BLaER1 (cell line): ENCODE results near the gene FAM227A.

Source experiments
- H3K27ac ChIP-seq: shearing (Covaris generic); formaldehyde crosslinking; 2 replicates; pipeline ENCODE4 v1.8.1; 2022
- H3K27me3 ChIP-seq: shearing (Covaris generic); formaldehyde crosslinking; 2 replicates; pipeline ENCODE4 v1.8.1; 2022
- H3K36me3 ChIP-seq: shearing (Covaris generic); formaldehyde crosslinking; 2 replicates; pipeline ENCODE4 v1.8.1; 2022
- H3K4me1 ChIP-seq: shearing (Covaris generic); formaldehyde crosslinking; 2 replicates; pipeline ENCODE4 v1.8.1; 2022
- H3K4me2 ChIP-seq: shearing (Covaris generic); formaldehyde crosslinking; 2 replicates; pipeline ENCODE4 v1.8.1; 2022
- H3K4me3 ChIP-seq: shearing (Covaris generic); formaldehyde crosslinking; 2 replicates; pipeline ENCODE4 v1.8.1; 2022
- H3K9ac ChIP-seq: shearing (Covaris generic); formaldehyde crosslinking; 2 replicates; pipeline ENCODE4 v1.8.1; 2022
- H3K9me3 ChIP-seq: shearing (Covaris generic); formaldehyde crosslinking; 2 replicates; pipeline ENCODE4 v1.8.1; 2022
- H4K20me1 ChIP-seq: shearing (Covaris generic); formaldehyde crosslinking; 2 replicates; pipeline ENCODE4 v1.8.1; 2022
- Cebpa-rat ChIP-seq: shearing (Covaris generic); IDR thresholded peaks from 2 replicates; pipeline ENCODE4 v1.8.1; 2022

FAM227A gene

DNA sequence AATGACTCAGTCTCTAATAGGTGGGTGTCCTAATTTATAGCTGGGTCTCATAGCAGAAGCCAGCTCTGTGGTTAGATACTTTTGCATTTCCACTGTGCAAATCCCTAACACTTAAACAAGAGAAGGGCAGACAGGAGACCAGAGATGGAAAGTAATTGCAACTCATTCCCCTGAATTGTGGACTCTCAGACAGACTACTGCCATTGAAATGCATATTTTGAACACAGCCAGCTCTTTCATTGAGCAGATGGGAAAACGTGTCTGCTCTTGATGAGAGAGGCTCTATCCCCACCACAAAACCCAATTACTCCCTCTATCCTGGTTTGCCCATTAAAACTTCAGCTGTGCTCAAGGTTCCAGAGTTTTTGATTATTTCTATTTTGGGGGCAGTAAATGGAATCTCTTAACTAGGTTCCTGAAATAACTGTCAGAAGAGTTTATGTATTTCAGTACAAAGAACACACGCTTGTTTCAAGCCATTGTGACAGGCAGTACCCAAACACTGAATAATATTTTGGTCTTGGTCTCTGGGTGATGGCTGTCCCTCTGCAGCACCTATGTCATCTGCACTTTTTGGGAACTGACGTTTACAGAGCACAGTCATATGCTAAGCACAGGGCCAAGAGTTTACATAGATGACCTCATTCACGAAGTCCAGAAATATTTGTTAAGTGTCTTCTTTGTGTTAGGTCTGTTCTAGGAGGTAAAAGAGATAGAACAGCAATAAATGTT, 41.7 kb downstream of the FAM227A start:
- no peaks in the 10 kb centered on the region for H3K4me1 ChIP-seq
- no peak overlapping the region for H3K4me2 ChIP-seq
- 0 out of 2 replicates have a peak, but pooled peaks cover 7% of the 10 kb centered on the region for H3K36me3 ChIP-seq
- TF ChIP-seq Cebpa-rat: no peak
- no peaks in the 10 kb centered on the region for H4K20me1 ChIP-seq
- H3K27me3 ChIP-seq: no peaks in the 10 kb centered on the region
- no peak overlapping the region for H3K9ac ChIP-seq
- H3K9me3 ChIP-seq: no peaks in the 10 kb centered on the region
- no peak overlapping the region for H3K4me3 ChIP-seq
- H3K27ac ChIP-seq: no peak overlapping the region

DNA sequence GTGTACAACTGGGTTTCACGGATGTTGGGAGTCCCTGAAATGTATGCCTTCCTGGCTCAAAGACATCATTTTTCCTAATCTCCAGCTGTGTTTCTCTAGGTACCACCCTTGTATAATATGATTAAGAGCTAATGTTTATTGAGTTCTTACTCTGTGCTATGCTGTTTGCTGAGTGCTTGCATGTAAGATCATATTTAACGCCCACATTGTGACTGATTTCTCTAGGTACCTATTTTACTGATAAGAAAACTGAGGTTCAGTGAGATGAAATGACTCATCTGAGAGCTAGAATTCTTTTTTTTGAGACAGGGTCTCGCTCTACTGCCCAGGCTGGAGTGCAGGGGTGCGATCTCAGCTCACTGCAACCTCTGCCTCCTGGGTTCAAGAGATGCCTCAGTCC, 42.6 kb downstream of the FAM227A start:
- Histone ChIP-seq H3K27me3 (no peaks in the 10 kb centered on the region), H3K4me3 (no peak overlapping the region), H3K27ac (no peak overlapping the region), H3K4me2 (no peak overlapping the region), H3K9ac (no peak overlapping the region), H3K4me1 (no peaks in the 10 kb centered on the region), H3K36me3 (0 out of 2 replicates have a peak, but pooled peaks cover 7% of the 10 kb centered on the region), H3K9me3 (no peaks in the 10 kb centered on the region), H4K20me1 (no peaks in the 10 kb centered on the region)
- no peak for TF ChIP-seq Cebpa-rat

DNA sequence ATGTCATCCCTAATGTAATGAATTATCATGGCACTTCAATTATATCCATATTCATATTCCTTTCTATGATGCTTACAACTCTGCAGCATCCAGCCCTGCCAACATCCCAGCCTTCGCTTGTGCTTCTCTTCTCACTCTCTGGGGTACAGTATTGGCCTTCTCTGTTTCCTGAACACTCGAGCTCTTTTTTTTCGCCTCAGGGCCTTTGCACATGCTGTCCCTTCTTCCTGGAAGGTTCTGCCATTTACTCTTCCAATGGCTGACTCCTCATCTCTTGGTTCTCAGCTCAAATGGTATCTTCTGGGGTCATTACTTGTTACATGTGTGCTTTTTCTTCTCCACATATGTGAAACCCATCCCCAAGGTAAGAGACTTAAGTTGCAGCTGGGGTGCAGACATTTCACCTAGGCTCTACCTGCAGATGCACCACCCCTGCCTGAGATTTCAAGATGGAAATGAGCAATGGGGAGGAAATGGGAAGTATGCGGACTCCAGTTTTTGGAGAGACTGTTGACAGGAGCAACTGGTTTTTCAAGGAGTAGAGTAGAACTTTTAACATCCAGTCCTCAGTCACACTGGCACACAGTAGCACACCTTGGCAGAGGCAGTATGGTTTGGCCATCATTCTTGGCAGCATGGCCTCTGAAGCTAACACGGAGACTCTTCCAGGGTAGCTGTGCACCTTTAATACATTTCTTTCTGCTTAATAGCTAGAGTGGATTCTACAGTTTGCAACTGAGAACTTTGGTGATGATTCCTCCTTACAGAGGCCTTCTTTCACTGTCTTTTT, 43.8 kb downstream of the FAM227A start:
- no peak overlapping the region for H3K27ac ChIP-seq
- H3K4me3 ChIP-seq: no peak overlapping the region

DNA sequence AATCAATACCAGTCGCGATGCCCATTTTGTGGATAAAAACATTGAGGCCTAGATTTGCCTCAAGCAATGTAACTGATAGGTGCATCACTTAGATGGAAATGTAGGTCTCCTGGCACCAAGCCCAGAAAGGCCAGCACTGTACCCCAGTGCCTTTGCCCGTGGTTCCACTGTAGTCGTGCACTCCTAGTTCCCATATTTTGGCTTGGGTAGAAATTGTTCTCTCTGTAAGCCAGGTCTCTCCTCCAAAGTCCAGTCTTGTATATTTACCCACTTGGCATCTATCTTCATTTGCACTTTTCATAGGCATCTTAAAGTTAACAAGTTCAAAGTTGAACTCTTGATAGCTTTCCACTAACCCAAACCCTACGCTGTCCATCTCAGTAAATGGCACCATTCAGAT, 44.6 kb downstream of the FAM227A start:
- H3K9me3 ChIP-seq: no peaks in the 10 kb centered on the region
- H3K27ac ChIP-seq: no peak overlapping the region
- no peak overlapping the region for H3K4me2 ChIP-seq
- H3K4me3 ChIP-seq: no peak overlapping the region
- H3K36me3 ChIP-seq: no peaks in the 10 kb centered on the region
- no peaks in the 10 kb centered on the region for H3K27me3 ChIP-seq
- H3K9ac ChIP-seq: no peak overlapping the region
- H3K4me1 ChIP-seq: no peaks in the 10 kb centered on the region
- no peak for TF ChIP-seq Cebpa-rat
- no peaks in the 10 kb centered on the region for H4K20me1 ChIP-seq

More for the DNA sequence above, 43.8 kb downstream of the FAM227A start:
- H3K27me3 ChIP-seq: no peaks in the 10 kb centered on the region
- no peak overlapping the region for H3K9ac ChIP-seq
- no peaks in the 10 kb centered on the region for H3K4me1 ChIP-seq
- H3K9me3 ChIP-seq: no peaks in the 10 kb centered on the region
- no peak for TF ChIP-seq Cebpa-rat
- H3K4me2 ChIP-seq: no peak overlapping the region
- no peaks in the 10 kb centered on the region for H4K20me1 ChIP-seq
- 0 out of 2 replicates have a peak, but pooled peaks cover 1% of the 10 kb centered on the region for H3K36me3 ChIP-seq

DNA sequence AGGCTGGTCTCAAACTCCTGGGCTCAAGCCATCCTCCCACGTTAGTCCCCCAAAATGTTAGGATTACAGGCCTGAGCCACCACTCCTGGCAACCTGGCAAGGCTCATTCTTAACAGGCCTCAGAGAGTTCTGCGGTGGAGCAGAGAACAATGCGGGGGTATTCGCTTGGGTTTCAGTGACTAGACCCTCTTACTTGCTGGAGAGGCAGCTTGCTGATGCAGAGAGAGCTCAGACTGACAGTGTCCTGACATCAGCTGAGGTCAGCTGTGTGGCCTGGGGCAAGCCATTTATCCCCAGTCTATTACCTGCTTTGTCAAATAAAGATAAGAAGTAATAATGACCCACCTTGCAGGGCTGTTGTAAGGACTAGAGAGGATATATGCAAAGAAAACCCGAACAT, 46.0 kb downstream of the FAM227A start:
- TF ChIP-seq Cebpa-rat: no peak
- Histone ChIP-seq H3K27ac (no peak overlapping the region), H3K4me3 (no peak overlapping the region), H3K27me3 (no peaks in the 10 kb centered on the region), H4K20me1 (no peaks in the 10 kb centered on the region), H3K4me1 (no peaks in the 10 kb centered on the region), H3K9ac (no peak overlapping the region), H3K36me3 (no peaks in the 10 kb centered on the region), H3K4me2 (no peak overlapping the region), H3K9me3 (no peaks in the 10 kb centered on the region)

DNA sequence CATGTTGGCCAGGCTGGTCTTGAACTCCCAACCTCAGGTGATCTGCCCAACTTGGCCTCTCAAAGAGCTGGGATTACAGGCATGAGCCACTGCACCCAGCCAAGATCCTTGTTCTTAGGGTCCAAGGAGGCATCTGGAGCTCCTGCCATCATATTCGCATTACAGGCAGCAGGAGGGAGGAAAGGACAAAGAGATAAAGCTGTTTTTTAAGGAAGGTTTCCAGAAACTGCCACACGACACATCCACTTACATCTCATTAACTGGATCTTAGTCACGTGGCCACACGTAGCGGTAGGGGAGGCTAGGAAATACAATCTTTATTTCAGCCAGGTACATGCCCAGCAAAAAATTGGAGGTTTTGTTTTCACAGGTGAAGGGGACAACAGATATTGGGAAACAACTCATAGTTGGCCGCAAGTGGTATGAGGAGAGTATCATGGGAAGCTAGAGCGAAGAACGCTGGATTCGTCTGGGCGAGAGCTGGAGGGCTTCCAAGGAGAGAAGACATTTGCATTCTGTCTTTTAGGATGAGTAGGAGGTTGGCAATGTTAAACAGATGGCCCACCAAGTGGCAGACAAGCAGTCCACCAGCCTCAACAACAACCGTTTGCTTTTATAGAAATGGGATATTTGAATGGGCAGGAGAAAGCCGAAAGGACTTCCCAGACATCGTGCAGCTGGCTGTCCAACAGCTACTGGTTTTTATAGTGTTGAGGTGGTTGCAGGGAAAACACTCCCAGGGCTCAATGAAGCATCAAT, 47.0 kb downstream of the FAM227A start:
- TF ChIP-seq Cebpa-rat: no peak
- Histone ChIP-seq H3K36me3 (no peaks in the 10 kb centered on the region), H3K4me1 (no peaks in the 10 kb centered on the region), H3K9ac (no peak overlapping the region), H3K4me2 (no peak overlapping the region), H3K9me3 (no peaks in the 10 kb centered on the region), H3K4me3 (no peak overlapping the region), H3K27me3 (no peaks in the 10 kb centered on the region), H4K20me1 (no peaks in the 10 kb centered on the region), H3K27ac (no peak overlapping the region)

DNA sequence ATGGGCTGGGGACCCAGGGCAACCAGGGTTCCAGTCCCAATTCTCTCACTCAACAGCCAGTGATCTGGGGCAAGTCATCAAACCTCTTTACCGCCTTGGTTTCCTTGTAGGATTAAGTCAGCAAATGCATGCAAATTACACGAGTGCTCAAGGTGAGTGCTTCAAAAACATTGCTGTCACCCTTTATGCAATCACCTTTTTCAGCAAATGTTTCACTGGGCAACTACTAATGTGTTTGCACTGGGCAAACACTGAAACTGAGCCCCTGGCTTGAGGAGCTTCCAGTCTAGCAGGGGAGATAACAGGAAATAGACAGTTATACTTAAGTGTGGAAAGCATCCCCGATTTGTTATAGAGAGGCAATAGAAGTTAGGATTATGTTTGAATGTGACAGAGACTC, 48.5 kb downstream of the FAM227A start:
- no peak for TF ChIP-seq Cebpa-rat
- Histone ChIP-seq H3K27me3 (no peaks in the 10 kb centered on the region), H3K27ac (no peak overlapping the region), H3K9ac (no peak overlapping the region), H3K9me3 (no peaks in the 10 kb centered on the region), H3K4me1 (no peaks in the 10 kb centered on the region), H3K36me3 (no peaks in the 10 kb centered on the region), H3K4me3 (no peak overlapping the region), H4K20me1 (no peaks in the 10 kb centered on the region), H3K4me2 (no peak overlapping the region)

DNA sequence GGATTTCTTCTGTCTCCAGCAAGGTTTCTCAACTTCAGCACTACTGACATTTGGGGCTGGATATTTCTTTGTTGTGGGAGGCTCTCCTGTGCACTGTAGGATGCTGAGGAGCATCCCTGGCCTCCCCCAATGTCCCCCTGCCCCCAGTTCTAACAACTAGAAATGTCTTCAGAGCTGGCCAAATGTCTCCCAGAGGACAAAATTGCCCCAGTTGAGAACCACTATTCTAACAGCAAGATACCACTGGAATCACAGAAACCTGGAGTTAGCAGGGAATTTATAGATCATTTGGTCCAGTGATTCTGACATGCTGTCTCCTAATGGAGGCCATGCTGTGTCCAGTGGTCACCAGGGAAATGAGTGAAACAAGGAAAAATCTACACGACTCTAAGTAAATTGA, 54.0 kb downstream of the FAM227A start:
- Histone ChIP-seq H4K20me1 (no peaks in the 10 kb centered on the region), H3K4me3 (no peak overlapping the region), H3K27me3 (no peaks in the 10 kb centered on the region), H3K27ac (no peak overlapping the region), H3K9ac (no peak overlapping the region), H3K36me3 (no peaks in the 10 kb centered on the region), H3K9me3 (no peaks in the 10 kb centered on the region), H3K4me2 (no peak overlapping the region), H3K4me1 (no peaks in the 10 kb centered on the region)
- TF ChIP-seq Cebpa-rat: no peak

DNA sequence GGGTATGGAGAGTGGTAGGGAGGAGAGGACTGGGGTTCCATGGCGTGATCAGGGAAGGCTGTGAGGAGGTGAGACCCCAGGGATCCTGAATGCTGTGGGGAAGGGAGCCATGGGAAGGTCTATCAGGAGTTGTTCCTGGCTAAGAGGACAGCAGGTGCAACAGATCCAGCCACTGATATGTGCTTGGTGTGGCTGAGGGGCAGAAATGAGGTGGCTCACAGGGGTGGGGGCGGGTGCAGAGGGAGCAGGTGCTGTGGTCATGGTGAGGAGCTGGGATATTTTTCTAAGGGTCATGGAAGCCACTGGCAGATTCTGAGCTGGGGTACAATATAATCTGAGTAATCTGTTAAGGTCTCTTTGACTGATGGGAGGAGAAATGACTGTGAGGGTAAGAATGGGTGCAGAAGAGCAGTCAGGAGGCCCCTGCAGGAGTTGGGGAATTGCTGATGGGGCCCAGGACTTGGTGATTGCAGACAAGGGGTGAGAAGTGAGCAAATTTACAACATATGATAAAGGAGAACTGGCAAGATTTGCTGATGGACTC, 54.9 kb downstream of the FAM227A start:
- no peak overlapping the region for H3K4me3 ChIP-seq
- no peak overlapping the region for H3K27ac ChIP-seq
- H3K4me1 ChIP-seq: no peaks in the 10 kb centered on the region
- H3K4me2 ChIP-seq: no peak overlapping the region
- no peaks in the 10 kb centered on the region for H4K20me1 ChIP-seq
- no peaks in the 10 kb centered on the region for H3K36me3 ChIP-seq
- H3K9me3 ChIP-seq: no peaks in the 10 kb centered on the region
- no peak for TF ChIP-seq Cebpa-rat
- H3K9ac ChIP-seq: no peak overlapping the region
- H3K27me3 ChIP-seq: no peaks in the 10 kb centered on the region
